Measurements from ENCODE around the gene NFIC. TPM values are rescaled to one million over a fixed set of nuclear protein-coding genes. Genes with fewer than 3 reads are reported as not detected.

Gene NFIC
- total and polyA plus RNA-seq, 4 donors, result 40.4 to 208 (median 49.8) TPM

DNA sequence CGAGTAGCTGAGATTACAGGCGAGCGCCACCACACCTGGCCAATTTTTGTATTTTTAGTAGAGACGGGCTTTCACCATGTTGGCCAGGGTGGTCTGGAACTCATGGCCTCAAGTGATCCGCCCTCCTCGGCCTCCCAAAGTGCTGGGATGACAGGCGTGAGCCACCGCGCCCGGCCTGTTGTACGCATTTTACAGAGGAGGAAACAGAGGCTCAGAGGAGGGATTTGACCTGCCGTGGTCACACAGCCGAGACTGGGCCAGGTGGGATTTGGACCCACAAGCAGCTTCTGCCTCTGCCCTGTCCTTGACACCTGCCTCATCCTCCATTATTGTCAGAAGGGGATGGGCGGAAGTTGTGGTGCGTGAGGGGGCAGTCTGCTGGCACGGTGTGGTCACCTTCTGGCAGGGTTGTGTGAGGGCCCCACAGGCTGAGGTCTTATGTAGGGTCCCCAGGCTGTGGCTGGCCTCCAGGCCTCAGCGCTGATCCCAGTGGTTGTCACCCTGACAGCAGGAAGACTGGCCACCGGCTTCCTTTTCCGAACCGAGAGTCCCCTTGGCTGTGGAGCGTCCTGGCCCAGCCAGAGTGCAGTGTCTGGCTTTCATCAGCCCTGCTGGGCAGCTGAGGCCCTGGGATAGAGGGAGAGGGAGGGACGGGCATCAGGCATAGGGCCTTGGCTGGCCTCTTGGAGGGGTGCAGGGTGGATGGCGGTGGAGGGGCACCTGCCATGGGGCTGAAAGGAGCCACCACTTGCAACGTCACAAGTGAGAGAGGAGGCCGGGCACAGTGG is 20.3 kb downstream of the NFIC start:
- no peak for ATAC-seq (ENCODE audit: insufficient read depth, low FRiP score)
- no peaks in the 10 kb centered on the region for H3K9me3 ChIP-seq (ENCODE audit: control insufficient read depth in 4 of 4, insufficient read depth in 3 of 4, low read length in 3 of 4)

GRCh38 chr19:3387645-3388589 is 21.5 kb downstream of the NFIC start:
- ATAC-seq (ENCODE audit: insufficient read depth, low FRiP score), result peak; percentile 56
- H3K4me3 ChIP-seq, result no peak overlapping the region
- no peak overlapping the region for H3K9ac ChIP-seq (ENCODE audit: insufficient read depth in 1 of 2, low read length in 2 of 2)
- WGBS, 2 donors, result 37 to 63% methylated on average over 31 to 42 of the region's 42 CpGs
- no peaks in the 10 kb centered on the region for H3K9me3 ChIP-seq (ENCODE audit: control insufficient read depth in 4 of 4, insufficient read depth in 3 of 4, low read length in 3 of 4)
- peaks cover 0 to 19% (median 4%) of the 10 kb centered on the region in 4 donors for H3K36me3 ChIP-seq (ENCODE audit: control insufficient read depth in 4 of 4, insufficient read depth in 4 of 4, low read length in 4 of 4)
- no peaks in the 10 kb centered on the region for H3K27me3 ChIP-seq (ENCODE audit: control insufficient read depth in 3 of 3, insufficient read depth in 3 of 3, low read length in 2 of 3)
- TF ChIP-seq, protein P1, sequence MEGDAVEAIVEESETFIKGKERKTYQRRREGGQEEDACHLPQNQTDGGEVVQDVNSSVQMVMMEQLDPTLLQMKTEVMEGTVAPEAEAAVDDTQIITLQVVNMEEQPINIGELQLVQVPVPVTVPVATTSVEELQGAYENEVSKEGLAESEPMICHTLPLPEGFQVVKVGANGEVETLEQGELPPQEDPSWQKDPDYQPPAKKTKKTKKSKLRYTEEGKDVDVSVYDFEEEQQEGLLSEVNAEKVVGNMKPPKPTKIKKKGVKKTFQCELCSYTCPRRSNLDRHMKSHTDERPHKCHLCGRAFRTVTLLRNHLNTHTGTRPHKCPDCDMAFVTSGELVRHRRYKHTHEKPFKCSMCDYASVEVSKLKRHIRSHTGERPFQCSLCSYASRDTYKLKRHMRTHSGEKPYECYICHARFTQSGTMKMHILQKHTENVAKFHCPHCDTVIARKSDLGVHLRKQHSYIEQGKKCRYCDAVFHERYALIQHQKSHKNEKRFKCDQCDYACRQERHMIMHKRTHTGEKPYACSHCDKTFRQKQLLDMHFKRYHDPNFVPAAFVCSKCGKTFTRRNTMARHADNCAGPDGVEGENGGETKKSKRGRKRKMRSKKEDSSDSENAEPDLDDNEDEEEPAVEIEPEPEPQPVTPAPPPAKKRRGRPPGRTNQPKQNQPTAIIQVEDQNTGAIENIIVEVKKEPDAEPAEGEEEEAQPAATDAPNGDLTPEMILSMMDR (IDR thresholded peaks at IDR 0.05; ENCODE audit: control extremely low read depth, extremely low read depth), result no peak
- peak overlapping the region; percentile 82 to 84 for H3K27ac ChIP-seq (ENCODE audit: low read depth in 1 of 2, low read length in 1 of 2)
- peak; percentile 86 to 91 (median 87) for DNase-seq
- H3K4me1 ChIP-seq (ENCODE audit: control insufficient read depth in 5 of 5, insufficient read depth in 5 of 5, low read length in 5 of 5), result peaks cover 0 to 31% (median 16%) of the 10 kb centered on the region in 5 donors

More for the DNA sequence above, 20.3 kb downstream of the NFIC start:
- Histone ChIP-seq H3K4me3 (no peak overlapping the region), H3K36me3 (ENCODE audit: control insufficient read depth in 4 of 4, insufficient read depth in 4 of 4, low read length in 4 of 4) (peaks cover 0 to 29% (median 7%) of the 10 kb centered on the region in 4 donors), H3K27me3 (ENCODE audit: control insufficient read depth in 3 of 3, insufficient read depth in 3 of 3, low read length in 2 of 3) (no peaks in the 10 kb centered on the region), H3K9ac (ENCODE audit: insufficient read depth in 1 of 2, low read length in 2 of 2) (peak overlapping the region in 1 of 2 donors; percentile 32), H3K27ac (ENCODE audit: low read depth in 1 of 2, low read length in 1 of 2) (peak overlapping the region; percentile 71 to 85), H3K4me1 (ENCODE audit: control insufficient read depth in 5 of 5, insufficient read depth in 5 of 5, low read length in 5 of 5) (peaks cover 0 to 36% (median 17%) of the 10 kb centered on the region in 5 donors)
- TF ChIP-seq, protein P1 (IDR thresholded peaks at IDR 0.05; ENCODE audit: control extremely low read depth, extremely low read depth), result no peak
- no peak for DNase-seq
- WGBS, 2 donors, result 81 to 85% methylated on average over 25 of the region's 25 CpGs

DNA sequence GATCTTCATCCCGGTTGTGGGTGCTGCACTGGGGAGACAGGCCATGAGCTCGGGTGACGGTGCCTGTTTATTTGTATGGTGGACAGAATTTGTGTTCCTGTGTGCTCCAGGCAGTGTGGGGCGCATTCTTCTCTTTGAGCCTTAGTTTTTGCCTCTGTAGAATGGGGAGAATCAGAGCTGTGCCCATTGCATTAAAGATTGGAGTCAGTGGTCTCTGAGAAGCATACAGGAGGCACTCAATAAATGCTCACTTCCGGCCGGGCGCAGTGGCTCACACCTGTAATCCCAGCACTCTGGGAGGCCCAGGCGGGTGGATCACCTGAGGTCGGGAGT is 23.0 kb downstream of the NFIC start:
- 90 to 91% methylated on average over 9 of the region's 9 CpGs for WGBS, 2 donors
- DNase-seq (no peak), ATAC-seq (ENCODE audit: insufficient read depth, low FRiP score) (no peak)
- Histone ChIP-seq H3K9me3 (ENCODE audit: control insufficient read depth in 4 of 4, insufficient read depth in 3 of 4, low read length in 3 of 4) (no peaks in the 10 kb centered on the region), H3K4me3 (no peak overlapping the region), H3K36me3 (ENCODE audit: control insufficient read depth in 4 of 4, insufficient read depth in 4 of 4, low read length in 4 of 4) (peaks cover 0 to 12% (median 4%) of the 10 kb centered on the region in 4 donors), H3K9ac (ENCODE audit: insufficient read depth in 1 of 2, low read length in 2 of 2) (no peak overlapping the region), H3K4me1 (ENCODE audit: control insufficient read depth in 5 of 5, insufficient read depth in 5 of 5, low read length in 5 of 5) (peaks cover 0 to 29% (median 13%) of the 10 kb centered on the region in 5 donors), H3K27me3 (ENCODE audit: control insufficient read depth in 3 of 3, insufficient read depth in 3 of 3, low read length in 2 of 3) (no peaks in the 10 kb centered on the region), H3K27ac (ENCODE audit: low read depth in 1 of 2, low read length in 1 of 2) (peak overlapping the region; percentile 11 to 40)
- TF ChIP-seq, protein P1 (IDR thresholded peaks at IDR 0.05; ENCODE audit: control extremely low read depth, extremely low read depth), result no peak
